AG09319 (cell line): ENCODE data around the gene RANBP17.

Experiments
- DNase-seq: peaks from one replicate; pipeline ENCODE4 v3.0.0-alpha.2; 2010; ENCODE audit warnings: low read depth; ENCODE audit errors: extremely low read depth
- CTCF ChIP-seq: IDR thresholded peaks from 2 replicates; pipeline ENCODE4 v1.5.1; 2011; ENCODE audit warnings: low read depth, mild to moderate bottlenecking, inconsistent platforms, low read length, moderate library complexity

Gene RANBP17

GRCh38 chr5:171252674-171253073 is 390.9 kb downstream of the RANBP17 start:
- no peak for DNase-seq
- no peak for TF ChIP-seq CTCF

DNA sequence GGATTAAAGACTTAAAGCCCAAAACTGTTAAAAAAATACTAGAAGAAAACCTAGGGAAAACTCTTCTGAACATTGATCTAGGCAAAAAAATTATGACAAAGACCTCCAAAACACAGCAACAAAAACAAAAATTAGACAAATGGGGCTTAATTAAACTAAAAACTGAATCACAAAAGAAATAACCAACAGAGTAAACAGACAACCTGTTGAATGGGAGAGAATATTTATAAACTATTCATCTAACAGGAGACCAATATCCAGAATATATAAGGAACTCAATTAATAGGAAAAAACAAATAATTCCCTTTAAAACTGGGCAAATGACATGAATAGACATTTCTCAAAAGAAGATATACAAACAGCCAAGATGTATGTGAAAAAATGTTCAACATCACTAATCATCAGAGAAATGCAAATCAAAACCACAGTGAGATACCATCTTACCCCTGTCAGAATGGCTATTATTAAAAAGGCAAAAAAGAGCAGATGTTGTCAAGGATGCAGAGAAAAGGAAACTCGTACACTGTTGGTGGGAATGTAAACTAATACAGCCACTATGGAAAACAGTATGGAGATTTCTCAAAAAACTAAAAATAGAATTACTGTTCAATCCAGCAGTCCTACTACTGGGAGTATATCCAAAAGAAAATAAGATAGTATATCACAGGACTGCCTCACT is 397.1 kb downstream of the RANBP17 start:
- DNase-seq: no peak
- no peak for TF ChIP-seq CTCF

GRCh38 chr5:171261361-171261760 is 399.5 kb downstream of the RANBP17 start:
- no peak for DNase-seq
- TF ChIP-seq CTCF: no peak

DNA sequence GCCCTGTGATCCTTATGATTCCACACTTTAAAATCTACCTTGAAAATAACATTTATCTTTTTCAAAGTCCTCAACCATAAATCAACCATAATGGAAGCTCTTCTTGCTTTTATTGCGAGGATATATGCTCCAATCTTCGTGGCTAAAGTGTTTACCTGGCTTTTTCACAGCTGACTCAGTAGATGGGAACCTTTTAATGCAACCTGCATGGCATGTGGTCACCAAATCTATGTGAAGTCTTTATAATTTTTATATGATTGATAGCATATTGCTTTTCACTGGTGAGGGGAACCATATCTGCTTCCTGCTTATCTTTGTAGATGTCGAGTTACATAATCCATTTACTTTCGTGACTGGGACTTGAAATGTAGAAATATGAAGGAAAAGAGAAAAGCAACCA is 400.1 kb downstream of the RANBP17 start:
- no peak for DNase-seq
- TF ChIP-seq CTCF: no peak

DNA sequence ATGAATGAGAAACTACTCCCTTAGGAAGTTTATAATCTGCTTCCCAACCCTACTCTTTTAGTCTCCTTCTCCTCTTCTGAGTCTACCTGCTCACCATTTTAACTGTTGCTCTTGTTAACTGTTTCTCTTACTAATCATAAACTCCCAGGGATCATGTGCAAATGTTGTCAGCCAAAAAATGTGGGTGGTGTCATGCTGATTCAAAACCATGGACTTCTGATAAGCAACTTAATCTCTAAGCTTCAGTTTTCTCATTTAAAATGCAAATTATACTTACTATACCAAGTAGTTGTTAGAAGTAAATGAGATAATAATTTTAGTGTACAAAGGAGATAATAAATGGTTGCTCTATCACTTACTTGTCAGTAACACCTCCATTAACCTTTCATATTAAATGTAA is 401.4 kb downstream of the RANBP17 start:
- TF ChIP-seq CTCF: no peak
- DNase-seq: no peak

GRCh38 chr5:171264843-171265242 is 403.0 kb downstream of the RANBP17 start:
- DNase-seq: no peak
- TF ChIP-seq CTCF: no peak

GRCh38 chr5:171268700-171269620 is 407.1 kb downstream of the RANBP17 start:
- DNase-seq: no peak
- no peak for TF ChIP-seq CTCF
